Gastrocnemius medialis (tissue), 4 donors: Measurements from ENCODE around the gene TTC24.

Experiments used
- POLR2A ChIP-seq, 2 donors: fragments of 450-650 bp; IDR thresholded peaks; one replicate each; pipeline ENCODE4 v1.6.1; 2017; ENCODE audit warnings: antibody characterized with exemption in 2 of 2, mild to moderate bottlenecking in 2 of 2, moderate library complexity in 2 of 2
- TF ChIP-seq, protein P1 (sequence below), 5 experiments: fragments of 450-650 bp in 3 of 5; fragments of 200-600 bp in 2 of 5; sonication (generic) in 2 of 5; IDR thresholded peaks in 4 of 5; conservative IDR thresholded peaks in 1 of 5; 1 replicate in 4 of 5; 2 replicates in 1 of 5; pipeline ENCODE4 v1.5.1; 2016 to 2019; ENCODE audit warnings: antibody characterized with exemption in 5 of 5, mild to moderate bottlenecking in 3 of 5, moderate library complexity in 3 of 5

DNA sequence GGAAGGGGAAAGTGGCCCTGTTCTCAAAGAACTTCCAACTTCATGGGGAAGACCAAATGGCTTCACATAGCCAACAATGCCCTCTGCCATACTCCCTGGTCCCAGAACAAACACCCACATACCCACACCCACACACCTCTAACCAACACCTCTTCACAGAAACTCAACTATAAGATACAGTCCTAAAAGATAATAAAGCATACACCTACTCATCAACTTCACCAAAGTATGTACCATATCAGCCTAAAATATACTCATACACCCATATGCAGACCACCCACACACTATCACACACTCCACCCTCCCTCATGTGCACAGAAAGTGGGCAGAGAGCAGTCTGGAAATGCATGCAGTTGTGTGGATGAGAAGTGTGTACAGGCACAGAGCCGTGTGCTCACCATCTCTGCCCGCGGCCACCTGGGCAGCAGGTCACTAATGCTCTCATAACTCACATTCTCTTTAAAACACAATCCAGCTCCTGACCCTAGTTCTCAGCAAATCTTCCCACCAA lies 34.9 kb upstream of the TTC24 start:
- TF ChIP-seq, protein P1, sequence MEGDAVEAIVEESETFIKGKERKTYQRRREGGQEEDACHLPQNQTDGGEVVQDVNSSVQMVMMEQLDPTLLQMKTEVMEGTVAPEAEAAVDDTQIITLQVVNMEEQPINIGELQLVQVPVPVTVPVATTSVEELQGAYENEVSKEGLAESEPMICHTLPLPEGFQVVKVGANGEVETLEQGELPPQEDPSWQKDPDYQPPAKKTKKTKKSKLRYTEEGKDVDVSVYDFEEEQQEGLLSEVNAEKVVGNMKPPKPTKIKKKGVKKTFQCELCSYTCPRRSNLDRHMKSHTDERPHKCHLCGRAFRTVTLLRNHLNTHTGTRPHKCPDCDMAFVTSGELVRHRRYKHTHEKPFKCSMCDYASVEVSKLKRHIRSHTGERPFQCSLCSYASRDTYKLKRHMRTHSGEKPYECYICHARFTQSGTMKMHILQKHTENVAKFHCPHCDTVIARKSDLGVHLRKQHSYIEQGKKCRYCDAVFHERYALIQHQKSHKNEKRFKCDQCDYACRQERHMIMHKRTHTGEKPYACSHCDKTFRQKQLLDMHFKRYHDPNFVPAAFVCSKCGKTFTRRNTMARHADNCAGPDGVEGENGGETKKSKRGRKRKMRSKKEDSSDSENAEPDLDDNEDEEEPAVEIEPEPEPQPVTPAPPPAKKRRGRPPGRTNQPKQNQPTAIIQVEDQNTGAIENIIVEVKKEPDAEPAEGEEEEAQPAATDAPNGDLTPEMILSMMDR (IDR thresholded peaks at IDR 0.05 in 4 of 5, conservative IDR thresholded peaks at IDR 0.05 in 1 of 5): no peak
- no peak for TF ChIP-seq POLR2A (IDR thresholded peaks at IDR 0.05)
